Raji (cell line): ENCODE data around the gene ATP2A3.
A peak's percentile ranks its signal among the peaks of the same experiment; 100 is the strongest.

ENCODE experiments used
- POLR2A ChIP-seq: IDR thresholded peaks from 2 replicates; pipeline ENCODE4 v1.6.1; 2011; ENCODE audit warnings: low read depth, low read length, control low read depth; ENCODE audit not compliant: insufficient read depth

The ATP2A3 gene

DNA sequence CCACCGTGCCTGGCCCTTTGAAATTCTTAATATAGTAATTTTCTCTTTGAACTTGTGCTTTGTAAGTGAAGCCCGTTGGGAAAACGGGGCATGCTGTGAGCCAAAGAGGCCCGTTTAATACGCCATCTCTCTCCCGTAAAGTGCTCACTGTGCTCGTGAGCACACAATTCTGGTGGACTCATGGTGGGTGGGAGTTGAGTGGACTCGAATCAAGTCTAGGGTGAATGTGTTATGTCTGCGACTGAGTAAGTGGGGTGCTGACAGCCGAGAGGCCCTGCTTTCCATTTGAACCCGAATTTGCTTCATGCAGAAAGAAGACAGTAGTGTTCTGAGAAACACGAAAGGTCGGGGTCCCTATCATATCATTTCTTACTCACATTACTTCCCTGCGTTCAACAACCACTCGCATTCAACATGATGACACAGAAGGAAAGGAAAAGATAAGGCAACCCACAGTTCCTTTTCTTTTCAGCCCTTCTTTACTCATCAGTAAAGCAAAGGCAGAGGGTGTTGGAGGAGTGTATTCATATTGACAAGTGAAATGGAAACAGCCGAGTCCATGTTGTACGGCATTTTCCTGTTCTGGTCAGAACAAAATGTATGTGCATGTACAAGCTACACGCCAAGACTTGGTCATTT, 4.8 kb upstream of the ATP2A3 start:
- no peak for TF ChIP-seq POLR2A

DNA sequence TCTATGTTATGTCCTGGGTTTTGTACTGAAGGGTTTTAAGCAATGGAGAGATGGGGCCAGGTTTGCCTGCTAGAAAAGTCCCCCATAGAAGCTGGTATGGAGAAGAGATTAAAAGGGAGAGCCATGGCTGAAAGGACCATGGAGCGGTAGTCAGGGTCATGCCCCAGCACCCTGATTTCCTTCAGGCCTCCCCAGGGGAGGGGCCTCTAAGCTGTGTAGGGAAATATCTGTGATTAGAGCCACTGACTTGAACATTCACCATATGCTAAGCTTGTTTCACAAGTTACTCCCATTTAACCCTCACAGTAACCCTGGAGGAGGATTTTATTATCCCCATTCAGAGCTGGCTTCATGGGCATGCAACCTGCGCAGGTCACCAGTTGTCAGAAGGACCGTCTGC, 3.8 kb upstream of the ATP2A3 start:
- no peak for TF ChIP-seq POLR2A

DNA sequence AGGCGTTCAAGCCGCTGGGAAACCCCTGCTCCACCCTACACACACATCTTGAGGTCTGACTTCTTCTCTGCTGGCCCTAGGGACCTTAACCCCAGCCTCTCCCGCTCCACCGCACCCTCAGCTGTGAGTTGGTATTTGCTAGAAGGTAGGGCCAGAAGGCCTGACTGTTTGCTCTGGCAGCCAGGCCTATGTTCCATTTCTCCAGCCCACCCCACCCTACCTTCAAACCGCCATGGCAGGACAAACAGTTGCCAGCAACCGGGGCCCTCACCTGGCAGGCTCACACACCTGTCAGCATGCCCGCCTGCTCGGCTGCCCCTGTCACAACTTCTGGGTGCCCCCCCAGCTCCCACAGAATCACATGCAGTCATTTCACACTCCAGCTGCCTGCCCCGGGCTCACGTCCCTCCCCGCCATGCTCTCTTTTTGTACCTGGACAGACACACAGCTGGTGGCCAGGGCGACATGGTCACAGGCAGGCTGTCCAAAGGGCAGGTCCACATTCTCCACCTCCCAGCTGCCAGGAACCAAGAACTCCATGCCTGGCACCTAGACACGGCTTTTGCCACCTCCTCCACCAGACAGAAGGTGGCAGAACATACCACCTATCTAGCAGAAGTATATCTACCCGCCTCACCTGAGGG, 2.6 kb upstream of the ATP2A3 start:
- no peak for TF ChIP-seq POLR2A

DNA sequence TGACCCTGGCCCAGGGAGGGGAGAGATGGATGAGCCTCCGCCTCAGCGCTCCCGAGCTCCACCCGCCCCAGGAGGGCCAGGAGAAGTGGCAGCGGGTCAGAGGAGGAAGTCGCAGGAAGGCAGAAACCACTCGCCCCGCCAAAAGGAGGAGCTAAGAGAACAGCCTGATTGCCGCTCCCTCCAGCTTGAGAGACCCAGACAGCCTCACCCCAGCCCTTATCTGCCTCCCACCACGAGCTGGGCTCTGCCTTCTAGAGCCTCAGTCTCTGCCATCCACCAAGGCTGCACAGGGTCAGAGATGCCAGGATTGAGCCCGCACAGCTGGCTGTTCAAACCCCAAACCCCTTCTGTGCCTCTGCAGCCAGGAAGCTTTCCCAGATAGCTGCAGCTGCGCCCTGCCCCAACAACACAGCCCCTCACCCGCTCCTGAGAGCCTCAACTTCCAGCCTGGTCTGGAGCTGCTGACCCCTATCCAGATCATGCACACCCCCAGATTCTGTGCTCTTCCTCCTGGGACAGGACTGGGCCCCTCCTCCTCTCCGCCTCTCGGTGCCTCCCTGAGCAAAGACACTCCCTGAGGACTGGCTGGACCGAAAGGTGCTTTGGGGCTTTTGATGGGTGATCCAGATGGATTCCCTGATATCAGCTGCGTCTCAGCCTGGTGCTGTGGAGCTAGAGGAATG, 1.0 kb upstream of the ATP2A3 start:
- peak; percentile 73 for TF ChIP-seq POLR2A

DNA sequence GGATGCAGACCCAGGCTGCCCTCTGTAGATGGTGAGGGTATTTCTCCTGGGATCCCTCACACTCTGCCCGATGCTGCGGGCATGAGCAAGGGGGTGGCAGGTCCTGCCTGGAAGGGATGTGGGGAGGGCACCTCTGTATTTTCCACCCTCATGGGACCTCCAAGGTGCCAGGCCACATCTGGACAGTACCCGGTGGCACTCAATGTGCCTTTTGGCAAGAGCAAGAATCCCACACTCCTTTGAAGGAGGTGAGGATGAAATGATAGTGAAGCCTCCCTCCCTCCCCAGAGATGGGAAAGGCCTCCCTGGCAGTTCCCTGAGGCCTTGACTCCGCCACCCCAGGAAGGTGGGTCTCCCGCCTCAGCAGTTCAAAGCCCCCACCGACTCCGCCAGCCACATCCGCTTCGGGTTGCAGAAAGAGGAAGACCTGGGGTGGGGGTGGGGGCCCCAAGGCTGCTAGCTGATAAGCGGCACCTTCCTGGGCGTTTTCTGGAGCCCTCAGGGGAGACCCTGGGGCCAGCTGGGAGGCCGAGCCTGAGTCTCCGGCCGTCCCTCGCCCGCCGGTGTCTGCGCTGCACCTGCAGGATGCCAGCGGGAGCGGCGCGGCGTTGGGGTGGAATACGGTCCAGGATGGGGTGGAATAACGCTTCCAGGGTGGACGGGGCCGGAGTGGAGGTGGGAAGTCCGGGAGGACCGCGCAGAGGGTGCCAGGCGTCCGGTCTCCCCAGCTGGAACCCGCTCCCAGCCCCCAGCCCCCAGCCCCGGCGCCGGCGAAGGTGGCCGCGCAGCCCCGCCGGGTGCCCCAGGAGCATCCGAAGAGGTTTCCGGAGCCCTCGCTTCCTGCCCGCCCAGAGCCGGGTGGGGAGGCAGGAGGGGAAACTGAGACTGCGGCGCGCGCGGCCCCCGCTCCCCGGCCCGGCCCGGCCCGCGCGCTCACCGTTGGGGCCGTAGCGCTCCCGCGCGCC, 718 bp downstream of the ATP2A3 start:
- peak; percentile 58 for TF ChIP-seq POLR2A

DNA sequence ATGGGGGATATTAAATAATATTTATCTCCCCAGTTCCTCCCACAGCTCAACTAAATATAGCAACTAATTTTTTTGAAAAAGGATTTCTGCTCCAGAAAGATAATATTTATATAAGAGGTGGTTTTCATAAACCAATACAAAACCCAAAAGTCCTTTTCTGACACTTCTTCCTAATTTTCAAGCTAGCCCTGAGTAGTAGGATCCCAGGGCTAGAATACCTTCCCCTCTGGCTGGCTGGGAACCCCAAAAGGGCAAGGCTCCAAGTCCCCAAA, 1.3 kb downstream of the ATP2A3 start:
- TF ChIP-seq POLR2A: no peak

DNA sequence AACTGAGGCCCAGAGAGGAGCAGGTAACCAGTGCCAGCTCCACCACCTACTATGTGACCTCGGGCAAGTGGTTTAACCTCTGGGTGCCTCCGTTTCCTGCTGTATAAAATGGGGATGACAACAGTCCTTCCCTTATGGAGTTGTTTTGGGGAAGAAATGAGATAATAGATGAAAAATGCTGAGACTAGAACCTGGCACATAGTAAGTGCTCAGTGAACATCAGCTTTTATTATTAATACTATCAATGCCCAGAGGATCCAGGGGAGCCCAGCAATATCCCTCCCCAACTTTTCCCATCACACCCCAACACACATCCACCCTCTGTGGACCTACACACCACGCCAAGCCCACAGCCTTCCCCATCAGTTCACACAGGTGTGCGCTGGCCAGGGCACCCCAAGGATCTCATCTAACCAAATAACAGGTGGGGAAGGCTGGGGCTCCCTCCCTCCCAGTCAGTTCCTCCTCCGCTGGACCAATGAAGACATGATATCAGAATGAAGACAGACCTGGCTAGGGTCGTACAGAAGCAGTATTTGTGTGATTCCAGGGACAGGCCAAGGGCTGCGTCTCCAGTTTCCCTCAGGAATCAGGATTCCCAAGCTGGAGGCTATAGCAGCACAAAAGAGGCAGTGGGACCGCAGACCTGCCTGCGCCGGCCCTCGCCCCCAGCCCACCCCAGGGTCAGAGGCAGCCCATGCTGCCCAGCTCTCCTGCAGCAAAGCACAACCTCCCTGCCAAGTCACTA, 1.8 kb downstream of the ATP2A3 start:
- peak; percentile 25; the same call in 1 of the 2 replicates for TF ChIP-seq POLR2A

DNA sequence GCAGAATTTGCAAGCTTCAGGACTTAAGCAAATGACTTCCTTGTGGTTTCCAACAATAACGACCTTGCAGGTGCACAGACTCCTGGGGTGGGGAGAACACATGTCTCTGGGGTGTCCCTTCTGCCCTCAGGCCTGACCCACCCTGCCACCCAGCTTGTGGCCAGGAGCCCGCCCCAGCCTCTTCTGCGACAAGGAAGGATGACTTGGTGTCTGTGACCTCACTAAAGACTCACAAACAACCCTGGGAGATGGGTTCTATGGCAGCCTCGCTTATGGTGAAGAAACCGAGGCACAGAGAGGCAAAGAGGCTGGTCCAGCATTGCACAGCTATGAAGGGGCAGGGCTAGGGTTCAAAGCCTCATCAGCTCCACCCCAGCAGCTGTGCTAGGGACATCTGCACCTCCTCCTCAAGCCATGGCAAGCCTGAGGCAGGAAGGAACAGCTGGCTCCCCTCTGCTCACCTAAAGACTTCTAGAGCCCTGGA, 2.6 kb downstream of the ATP2A3 start:
- peak; percentile 71 for TF ChIP-seq POLR2A

DNA sequence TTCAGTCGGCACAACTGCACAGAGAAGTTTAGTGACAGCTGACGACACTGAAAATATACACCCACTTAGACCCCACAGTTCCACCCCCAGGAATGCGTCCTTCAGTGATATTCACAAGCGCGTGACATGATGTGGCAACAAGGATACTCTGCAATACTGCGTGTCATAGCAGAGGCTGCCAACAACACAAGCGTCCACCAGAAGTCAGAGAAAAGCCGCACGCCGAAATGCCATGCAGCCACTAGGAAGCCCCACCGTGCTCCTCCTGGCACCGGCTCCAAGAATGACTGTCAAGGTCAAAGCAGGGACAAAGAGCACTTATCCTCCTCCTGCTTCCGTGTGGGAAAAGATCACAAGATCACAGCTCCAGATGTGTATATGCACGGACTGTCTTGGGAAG, 3.5 kb downstream of the ATP2A3 start:
- TF ChIP-seq POLR2A: no peak

DNA sequence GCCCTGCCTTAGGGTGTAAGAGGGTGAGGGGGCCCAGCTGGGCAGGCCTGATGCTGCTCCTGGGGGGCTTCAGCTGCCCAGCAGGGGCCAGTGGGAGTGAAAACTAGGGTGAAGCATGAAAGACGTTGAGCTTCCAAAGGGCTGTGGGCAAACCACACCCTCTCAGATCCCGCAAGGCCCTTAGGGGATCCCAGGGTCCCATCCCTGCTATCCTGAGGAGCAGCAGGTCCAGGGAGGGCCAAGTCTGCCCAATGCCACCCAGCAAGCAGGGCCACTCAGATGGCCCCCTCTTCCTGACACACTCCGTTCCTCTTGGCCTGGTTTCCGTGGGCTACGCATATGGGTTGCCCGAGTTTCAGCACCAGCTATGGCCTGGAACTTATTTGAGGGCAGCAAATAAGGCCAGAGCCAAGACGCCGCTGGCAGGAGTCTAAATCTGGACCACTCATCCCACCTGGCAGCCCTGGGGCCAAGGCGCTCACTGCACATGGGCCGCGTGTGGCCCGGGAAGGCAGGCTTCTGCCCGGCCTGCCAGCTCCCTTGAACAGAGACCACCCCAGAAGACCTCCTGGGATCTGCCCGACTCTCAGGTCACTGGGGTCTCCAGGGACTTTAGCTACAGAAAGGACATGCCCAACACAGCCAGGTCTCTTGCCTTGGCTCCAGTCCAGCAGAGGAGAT, 4.2 kb downstream of the ATP2A3 start:
- no peak for TF ChIP-seq POLR2A

DNA sequence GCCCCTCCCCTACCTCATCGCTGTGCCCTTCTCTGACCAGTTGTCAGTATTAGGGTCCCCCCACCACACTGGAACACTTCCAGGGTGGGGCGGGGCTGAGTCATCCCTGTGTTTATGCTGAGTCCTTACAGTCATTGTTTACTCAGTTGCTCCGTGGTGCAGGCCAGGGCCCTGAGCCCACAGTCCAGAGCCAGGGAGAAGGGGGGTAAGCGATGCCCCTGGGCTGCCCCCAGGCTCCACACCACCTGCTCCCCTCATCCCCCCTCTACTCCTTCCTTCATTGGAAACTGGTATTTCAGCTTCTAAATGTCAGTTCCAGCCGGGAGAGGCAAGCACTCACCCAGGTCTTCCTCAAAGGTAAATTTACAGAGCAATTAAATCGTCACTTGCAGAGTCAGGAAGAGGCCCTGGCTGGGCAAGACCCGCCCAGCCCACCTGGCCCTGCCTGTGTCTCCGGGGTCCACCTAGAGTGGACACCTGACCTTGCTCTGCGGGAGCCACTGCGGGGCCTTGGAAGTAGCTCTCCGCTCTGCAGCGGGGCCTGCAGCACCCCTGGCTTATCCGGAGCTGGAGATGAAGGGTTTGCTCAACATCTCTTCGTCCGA, 4.8 kb downstream of the ATP2A3 start:
- TF ChIP-seq POLR2A: no peak

DNA sequence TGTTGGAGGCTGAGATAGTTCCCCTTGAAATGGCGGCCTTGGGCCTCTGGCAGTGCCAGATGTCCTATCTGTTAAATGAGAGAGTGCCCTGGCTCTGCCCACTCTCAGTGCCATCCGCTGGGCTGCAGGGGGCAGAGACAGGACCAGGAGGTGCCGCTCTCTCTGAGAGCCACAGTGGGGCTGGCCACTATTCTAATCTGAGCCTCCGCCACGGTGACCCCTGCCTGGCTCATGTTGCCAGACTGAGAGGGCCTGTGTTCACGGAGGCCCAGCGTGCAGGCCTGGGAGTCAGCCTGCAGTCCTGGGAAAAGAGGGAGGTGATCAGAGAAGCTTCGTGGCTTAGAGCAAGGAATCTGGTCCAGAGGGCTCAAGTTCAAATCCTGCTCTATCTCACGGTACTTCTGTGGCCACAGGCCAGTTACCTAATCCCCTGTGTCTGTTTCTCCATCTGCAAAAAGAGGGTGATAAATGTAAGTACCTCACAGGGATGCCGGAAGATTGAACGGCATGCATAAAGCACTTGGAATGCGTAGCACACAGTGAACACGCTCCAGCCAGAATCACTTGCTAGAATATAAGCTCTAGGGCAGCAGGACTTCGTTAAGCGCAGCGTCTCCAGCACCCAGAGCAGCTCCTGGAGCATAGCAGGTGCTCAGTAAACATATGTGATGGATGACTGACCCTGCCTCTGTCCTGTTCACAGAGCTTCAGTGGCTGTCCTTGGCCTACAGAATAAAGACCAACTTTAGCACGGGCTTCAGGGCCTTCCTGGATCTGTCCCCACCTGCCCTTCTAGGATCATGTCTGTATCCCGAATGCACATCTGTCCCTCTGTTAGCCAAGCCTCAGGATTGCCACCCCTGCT, 6.3 kb downstream of the ATP2A3 start:
- TF ChIP-seq POLR2A: no peak

DNA sequence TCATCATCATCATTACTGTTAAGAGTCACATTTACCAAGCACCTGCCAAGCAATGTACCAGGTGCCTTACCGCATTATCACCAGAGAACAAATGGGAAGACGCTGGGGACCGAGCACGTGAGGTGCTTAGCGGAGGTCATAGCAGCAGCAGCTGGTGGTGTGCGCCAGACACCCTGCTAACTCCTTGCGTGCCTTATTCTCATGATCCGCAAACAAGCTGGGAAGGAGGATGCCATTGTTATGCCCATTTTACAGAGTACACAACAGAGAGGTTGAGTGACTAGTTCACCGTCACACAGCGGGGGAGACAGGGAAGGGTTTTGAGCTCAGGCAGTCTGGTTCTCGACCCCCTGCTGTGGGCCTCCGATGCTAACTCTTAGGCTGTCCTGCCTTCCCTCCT, 7.3 kb downstream of the ATP2A3 start:
- no peak for TF ChIP-seq POLR2A
